DMS53 treated with DMSO at 0.1 percent for 48 hours (cell line): ENCODE measurements around the gene ITGA1.
"Not testable (repeated sequence)": the region's sequence is repeated elsewhere in the genome, so short reads cannot be mapped to it uniquely, and the experiment has no call there.

Experiments
- DNase-seq: peaks from one replicate; lab custom pipeline; 2025; ENCODE audit not compliant: unreplicated experiment; lab: John Stamatoyannopoulos, UW

Gene ITGA1

DNA sequence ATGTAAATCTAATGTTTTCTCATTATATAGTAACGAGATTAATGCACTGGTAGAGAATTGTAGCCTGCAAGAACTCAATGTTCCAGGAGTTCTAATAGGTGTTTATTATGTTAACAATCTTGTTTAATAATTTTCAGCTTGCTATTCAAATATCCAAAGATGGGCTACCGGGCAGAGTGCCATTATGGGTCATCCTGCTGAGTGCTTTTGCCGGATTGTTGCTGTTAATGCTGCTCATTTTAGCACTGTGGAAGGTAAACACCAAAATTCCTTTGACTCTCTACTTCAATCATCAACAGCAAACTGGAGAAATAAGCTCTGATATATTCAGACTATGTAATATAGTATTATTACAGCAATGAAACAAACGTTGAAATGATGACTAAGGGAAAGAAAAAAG lies 159.5 kb downstream of the ITGA1 start:
- no peak for DNase-seq

DNA sequence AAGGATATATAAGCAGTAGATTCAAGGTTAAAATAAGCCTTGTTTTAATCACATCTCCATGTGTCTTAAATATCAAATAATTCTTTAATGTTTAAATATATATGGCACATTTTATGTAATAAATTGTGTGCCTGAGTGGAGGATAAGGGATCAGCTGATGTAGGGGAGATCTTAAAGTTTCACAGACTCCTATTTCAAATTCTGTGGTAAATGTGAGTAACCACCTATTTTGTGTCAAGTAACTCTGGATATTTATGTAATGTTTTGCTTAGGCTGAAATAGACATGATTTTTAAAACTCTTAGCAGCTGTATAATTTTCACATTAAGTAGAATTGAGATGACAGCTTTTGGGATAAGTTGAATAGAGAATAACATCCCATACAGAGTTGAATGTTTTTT lies 160.1 kb downstream of the ITGA1 start:
- no peak for DNase-seq

DNA sequence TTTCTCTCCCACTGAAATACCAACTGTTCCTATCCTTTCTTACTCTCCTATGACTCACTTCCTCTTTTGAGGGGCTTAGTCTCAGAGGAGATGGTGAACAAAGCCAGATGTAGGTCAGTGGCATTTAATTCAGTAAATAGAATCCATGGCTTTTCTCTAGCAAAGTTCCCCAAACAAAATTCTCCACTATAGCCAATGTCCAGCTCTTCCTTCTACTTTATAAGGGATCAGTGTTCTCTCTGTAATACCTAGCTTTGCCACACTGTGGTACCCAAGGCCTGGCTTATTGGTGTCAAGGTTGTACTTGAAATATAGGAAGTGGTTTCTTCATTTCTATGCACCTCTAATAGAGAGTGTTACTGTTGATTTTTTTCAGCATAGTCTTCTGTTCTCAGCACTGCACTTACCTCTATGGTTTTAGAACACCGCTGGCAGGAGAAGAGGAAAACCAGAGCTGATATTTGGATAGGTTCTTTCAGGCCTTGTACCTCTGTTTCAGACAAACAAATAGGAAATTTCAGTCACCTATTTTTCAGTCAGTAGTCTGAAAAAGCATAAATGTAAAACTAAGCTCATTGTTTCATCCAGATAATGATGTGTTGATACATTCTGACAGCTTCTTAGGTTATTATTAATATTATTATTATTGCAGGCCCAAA lies 160.8 kb downstream of the ITGA1 start:
- peak; percentile 78 for DNase-seq

DNA sequence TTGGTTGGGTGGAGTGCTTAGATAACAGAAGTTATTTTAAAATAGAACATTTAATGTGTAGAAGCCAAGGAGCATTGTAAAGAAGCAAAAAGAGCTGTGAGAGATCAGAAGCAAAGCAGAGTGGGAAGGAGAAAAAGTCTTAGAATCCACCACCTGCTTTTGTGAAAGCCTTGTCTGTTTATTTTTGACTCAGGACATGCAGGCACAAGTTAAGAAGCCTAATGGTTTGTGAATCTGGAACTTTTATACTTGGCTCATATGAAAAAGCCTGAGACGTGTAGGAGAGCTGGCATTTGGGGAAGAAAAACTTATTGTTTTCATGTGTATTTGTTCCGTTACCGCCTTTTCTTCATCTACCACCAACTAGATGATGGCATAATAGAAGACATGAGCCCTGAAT lies 163.0 kb downstream of the ITGA1 start:
- DNase-seq = no peak

DNA sequence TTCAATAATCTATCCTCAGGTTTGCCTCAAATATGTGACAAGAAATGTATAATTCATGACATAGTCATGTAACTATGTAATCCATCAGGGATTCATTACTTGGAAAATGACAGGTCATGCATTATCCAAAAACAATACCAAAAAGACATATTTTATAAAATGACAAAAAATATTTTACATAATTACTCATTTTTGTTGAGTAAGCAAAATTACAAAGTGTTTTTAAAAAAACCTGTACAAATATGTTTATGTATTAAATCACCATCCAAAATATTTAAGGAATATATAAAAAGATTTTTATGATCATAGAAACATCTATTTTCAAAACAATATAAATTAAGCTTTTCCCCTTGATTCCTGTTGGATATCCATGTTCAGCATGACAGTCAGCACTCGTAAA lies 164.8 kb downstream of the ITGA1 start:
- no peak for DNase-seq

DNA sequence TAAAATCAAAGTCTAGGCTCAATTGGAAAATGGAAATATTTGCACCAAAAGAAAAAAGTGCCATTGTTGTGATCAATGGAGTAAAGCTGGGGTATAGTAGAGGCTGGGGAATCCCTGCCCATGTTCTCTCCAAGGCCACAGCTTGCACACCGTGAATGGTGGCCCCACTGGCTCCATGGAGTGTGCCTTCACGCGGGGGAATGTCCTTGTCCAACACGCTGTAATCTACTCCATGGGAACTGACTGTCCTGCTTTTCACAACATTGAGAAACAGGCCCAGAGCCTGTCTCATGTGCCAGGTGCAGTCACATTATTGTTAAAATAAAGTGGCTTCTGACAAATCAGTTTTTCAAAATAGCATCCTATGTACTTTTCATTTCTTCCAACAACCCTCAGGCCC lies 168.3 kb downstream of the ITGA1 start:
- DNase-seq = no peak

DNA sequence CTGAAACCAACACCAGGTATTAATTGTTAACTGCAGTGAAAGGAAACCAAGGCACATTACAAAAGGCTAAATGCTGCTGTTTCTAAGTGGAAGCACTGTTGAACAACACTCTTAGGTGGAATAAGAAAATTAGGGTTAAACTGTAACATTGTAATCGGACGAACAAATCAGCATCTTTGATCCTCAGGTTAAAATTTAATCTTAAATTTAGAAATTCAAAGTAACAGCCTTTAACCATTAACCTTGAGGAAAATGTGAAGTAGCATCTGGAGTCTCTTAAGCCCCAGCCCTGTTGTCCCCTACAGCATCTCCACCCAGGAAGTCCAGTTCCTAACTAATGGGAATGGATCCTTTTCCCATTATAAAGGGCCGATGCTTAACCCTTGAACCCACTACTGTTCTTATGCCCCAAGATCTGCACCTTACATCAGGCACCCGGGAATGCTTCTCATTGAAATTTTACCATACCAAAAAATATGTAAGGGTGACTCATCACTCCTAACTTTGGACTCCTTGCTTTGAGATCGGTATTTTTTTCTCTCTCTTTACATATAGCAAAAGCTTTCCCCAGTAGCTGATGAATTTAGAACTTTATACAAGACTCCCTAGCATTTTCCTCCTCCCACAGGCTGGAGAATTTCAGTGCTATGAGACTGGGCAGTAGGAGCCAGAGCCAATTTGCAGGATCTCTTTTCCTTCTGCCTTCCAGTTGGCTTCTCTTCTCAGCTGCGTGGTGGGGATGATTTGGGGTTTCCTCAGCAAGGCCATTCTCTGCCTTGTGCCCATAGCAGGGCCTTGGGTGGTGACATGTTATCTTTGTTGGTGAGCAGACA lies 169.4 kb downstream of the ITGA1 start:
- DNase-seq = no peak

DNA sequence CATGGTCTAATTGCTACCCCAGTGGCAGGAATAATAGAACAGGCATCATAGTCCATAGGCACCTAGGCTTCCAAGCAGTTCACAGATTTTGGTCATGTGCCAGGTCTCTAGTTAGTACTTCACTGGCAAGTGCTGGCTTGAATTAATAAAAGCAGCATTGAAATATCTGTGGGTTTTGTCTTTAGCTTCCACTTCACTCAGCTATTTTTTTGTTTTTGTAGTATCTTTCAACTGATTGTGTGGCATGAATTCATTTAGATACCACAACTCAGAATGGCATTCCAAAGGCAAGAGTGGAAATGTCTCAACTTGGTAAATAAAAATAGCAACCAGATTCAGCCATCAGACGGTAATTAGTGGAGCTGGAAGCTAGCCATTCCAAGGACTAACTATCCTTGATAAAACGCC lies 173.6 kb downstream of the ITGA1 start:
- DNase-seq = no peak

DNA sequence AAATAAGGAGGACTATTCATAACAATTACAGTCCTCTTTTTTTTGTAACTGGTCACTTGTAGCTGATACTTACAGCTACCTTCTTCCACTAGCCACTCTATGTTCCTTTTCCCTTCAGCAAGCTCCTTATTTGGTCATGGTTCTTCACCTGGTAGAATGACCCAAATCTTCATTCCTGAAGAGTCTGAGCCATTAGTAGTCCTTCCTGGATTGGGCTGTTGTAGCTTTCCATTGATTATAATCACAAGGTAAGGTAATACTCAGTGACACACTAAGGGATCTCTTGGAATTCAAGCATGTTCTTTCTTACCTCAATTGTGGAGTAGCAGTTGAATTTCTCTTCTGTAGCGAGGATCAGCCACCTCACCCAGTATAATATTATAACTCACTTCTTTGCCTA lies 175.9 kb downstream of the ITGA1 start:
- DNase-seq = no peak

DNA sequence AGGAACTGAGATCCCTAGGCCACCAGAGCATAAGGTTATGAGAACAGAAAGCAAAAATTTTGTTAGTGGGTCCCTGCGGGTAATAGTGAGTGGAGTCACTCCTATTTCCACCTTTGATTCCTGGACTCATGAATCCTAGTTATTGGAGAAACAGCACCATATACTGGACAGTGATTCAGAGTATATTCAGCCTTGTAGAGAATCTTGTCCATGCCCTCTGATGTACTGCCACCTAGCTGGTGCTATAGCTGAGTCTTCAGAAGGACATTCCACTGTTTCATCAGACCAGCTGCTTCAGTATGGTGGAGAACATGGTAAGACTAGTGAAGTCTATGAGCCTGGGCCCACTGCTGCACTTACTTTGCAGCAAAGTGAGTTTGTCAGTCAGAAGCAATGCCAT lies 176.4 kb downstream of the ITGA1 start:
- DNase-seq = no peak

DNA sequence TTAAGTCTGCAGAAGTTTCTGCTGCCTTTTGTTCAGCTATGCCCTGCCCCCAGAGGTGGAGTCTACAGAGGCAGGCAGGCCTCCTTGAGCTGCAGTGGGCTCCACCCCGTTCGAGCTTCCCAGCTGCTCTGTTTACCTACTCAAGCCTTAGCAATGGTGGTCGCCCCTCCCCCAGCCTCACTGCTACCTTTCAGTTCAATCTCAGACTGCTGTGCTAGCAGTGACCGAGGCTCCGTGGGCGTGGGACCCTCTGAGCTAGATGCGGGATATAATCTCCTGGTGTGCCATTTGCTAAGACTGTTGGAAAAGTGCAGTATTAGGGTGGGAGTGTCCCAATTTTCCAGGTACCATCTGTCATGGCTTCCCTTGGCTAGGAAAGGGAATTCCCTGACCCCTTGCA lies 188.4 kb downstream of the ITGA1 start:
- not testable (repeated sequence) for DNase-seq

DNA sequence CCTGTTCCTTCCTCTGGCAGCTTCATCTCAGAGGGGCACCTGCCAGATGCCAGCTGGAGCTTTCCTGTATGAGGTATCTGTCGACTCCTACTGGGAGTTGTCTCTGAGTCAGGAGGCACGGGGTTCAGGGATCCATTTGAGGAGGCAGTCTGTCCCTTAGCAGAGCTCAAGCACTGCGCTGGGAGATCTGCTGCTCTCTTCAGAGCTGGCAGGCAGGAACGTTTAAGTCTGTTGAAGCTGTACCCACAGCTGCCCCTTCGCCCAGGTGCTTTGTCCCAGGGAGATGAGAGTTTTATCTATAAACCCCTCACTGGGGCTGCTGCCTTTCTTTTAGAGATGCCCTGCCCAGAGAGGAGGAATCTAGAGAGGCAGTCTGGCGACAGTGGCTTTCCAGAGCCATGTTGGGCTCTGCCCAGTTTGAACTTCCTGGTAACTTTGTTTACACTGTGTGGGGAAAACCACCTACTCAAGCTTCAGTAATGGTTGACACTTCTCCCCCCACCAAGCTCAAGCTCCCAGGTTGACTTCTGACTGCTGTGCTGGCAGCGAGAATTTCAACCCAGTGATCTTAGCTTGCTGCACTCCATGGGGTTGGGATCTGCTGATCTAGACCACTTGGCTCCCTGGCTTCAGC lies 189.7 kb downstream of the ITGA1 start:
- DNase-seq = no peak

DNA sequence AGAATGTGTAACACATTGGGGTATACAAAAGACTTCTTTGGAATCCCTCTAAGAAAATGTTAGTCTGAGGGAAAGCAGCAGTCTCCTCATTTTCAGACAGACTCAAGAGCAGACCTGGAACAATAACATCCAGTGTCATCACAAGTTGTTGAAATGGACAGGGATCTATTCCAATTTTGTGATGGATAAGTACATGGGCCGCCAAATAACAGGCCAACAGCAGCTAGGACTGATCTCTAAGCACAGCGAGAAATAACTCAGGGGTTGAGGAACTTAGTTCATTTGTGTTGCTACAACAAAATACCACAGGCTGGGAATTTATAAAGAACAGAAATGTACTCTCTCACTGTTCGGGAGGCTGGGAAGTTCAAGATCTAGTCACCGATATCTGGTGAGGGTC lies 193.8 kb downstream of the ITGA1 start:
- no peak for DNase-seq

DNA sequence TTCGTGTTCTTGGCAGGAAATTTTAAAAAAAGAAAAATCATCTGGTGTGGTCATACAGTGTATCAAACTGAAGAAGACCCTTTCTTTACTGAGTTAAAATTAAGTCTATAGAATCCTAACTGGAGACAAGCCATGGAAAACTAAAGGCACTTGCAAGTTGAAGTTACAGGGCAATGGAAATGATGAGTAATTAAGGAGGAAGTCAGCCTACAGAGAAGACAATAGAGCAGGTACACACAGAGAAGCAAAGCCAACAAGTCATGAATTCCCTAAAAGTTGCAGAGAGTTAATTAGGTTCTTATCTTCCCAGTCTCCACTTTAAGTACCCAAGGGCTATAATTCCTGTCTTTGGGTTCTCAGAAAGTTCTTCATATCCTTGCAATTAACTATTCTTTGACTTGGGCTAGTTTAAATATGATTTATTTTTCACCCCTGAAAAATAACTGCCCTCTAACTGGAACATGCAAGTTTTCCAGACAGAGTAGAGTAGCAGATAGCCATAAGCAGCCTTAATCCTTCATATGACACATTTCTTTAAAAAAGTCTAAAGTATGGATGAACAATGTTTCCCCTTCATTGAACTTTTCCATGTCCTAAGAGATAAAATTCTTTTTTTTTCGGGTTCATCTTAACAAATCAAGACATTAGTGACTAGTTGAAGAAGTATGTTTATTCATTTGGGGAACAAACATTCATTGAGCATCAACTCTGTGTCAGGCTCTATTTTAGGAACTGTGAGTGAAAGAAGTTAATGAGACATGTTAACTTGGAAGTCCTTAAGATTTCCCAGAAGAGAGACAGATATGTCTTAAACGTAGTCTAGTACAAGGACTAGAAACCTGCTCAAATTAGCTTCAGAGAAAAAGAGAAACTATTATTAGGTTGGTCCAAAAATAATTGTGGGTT lies 196.3 kb downstream of the ITGA1 start:
- no peak for DNase-seq

DNA sequence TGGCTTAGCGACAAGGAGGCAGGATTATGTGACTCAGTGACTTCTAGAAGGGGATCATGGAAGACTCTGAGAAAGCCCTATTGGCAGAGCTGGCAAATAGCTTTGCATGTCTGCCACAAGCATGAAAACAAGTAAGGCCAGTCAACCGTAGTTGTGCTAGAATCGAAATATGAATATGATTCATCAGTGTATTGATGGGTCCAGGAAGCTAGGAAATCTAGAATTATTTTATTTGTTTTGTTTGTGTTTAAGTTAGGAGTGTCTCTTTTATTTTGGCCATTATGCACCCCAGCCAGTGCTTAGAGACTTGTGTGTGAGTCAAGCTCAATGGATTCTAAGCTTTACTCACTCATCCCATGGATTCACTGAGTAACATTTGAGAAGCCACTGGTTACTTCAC lies 197.6 kb downstream of the ITGA1 start:
- DNase-seq = no peak

DNA sequence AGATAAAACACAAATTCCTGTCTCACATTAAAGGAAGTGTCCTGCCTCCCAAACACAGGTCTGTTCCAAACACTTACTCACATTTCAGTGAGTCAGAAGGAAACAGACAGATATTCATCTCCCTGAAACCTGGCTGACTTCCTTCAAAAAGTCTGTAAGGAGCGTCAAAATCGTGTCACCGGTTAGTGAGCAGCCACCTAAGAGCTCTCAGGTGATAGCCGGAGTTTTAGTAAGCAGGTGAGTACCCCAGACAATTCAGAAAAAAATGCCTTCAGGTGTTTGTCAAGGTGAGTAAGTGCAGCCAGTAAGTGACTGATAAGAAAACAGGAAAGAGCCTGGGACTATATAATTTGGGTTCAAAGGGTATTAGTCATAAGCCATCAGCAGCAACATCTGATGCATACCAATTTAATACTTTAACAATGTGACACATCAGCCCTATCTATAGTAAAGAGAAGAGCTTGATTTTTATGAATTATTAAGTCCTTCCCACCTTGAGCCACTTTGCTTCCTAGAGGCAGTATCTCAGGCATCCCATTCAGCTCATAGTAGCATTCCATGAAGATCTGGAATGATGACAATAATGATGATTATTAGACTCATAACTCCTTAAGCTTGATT lies 200.1 kb downstream of the ITGA1 start:
- DNase-seq = peak; percentile 11

DNA sequence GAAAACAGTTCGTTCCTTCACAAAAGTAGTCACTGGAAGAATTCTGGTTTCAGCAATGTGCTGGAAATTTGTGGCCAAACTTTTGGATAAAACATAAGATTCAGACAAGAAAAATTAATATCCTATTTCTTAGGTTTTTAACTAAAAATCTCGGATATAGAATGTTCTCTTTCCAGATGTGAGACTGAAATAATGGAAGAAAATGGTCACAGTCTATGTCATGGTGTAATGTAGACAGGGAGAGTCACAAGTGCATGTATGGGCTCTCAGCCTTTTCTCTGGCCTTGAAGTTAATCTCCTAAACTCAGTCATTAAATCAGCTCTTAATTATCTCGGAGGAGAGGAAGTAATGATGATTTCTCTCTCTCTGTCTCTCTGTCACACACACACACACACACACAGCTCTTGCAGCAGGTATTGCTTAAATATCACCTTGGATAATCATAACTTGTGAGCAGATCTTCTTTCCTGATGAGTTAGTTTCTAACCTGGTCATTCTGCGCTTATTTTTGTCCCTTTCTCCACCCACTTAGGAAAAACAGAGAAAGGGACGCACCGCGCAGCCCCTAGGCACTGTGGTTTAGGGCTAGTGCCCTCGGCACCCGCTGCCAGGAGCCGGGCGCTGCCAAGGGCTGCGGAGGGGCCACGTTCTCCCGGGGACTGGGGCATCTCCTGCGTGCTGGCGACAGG lies 200.8 kb downstream of the ITGA1 start:
- no peak for DNase-seq

DNA sequence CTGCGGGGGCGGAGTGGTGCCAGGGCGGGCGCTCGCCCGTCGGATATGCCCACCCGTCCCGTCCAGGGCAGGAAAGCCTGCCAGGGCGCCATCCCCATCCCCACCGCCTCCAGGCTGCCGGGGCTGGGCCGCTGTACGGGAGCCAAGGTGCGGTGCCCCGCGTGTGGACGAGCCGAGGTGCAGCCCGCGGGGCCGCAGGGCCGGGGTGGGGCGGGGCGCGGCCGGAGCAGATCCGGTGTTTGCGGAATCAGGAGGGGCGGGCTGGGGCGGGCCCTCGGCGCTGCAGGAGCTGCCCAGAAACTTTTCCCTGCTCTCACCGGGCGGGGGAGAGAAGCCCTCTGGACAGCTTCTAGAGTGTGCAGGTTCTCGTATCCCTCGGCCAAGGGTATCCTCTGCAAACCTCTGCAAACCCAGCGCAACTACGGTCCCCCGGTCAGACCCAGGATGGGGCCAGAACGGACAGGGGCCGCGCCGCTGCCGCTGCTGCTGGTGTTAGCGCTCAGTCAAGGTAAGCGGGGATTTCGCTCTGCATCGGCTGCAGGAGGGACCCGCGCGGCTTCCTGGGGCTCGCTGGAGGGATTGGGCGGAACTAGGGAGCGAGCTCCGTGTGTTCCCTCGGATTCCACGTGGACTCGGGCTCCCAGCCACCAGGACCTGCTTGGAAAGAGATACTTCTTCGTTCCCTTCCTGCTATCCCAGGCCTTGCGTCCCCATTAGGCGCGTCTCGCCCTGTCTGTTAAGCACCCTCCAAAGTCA lies 201.5 kb downstream of the ITGA1 start, which contains the start of gene ITGA2:
Gene ITGA2 (plus strand): TSS at position 328 of the 756 bp plus-strand sequence. CDS start 117 bp downstream, at position 445.
- peak; percentile 54 for DNase-seq

DNA sequence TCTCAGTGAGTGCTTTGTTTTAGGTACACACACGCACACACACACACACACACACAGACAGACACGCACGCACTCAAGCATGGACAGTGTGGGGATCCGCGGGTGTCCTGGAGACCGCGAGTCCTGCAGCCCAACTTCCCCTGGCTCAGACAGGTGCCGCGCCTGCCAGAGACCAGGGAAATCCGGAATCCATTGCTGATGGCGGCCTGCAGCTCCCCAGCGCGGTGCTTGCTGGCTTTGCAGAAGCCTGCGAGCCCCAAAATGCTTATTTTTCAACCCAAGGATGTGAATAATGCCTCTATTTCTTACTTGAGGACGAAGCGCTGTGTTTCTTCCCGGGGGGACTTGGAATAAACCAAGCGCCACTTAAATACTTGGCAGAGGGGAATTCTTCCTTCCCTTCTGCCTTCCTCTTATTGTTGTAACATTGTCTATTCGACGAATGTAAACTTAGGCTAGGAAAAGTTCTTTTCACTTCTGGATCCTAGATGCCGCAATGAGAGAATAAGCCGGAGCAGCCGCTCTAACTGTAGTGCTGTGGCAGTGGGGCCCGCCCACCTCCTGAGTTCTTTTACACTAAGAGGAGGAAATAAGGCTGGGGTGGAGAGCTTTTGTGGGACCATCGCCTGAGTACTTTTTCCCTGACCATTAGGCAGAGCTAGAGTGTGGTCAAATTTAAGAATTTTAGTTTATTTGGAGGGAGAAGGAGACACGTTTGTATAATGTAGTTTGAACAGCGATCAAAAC lies 202.2 kb downstream of the ITGA1 start:
- peak; percentile 48 for DNase-seq
